ENCODE measurements around the gene NDUFS2.

The NDUFS2 gene

GRCh38 chr1:161172776-161173376 is 29.3 kb upstream of the NDUFS2 start:
- DNase-seq (ENCODE audit: low read depth in 2 of 2): no peak

DNA sequence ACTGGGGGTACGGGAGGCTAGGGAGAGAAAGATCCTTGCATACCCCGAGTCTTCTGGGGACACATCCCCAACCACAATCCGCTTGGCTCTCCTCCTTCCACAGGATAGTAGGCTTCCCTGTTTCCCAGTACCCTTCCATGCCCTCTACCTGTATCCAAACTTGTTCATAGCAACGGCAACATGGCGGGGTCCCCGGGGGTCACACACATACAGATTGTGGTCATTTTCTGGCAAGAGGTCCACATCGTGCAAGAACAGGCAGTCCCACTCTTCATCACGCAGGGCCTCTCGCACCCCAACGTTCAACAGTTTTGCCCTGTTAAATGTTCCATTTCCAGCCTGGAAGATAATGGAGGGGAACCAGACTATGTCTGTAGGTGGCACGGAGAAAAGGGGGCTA is 28.5 kb upstream of the NDUFS2 start:
- DNase-seq (ENCODE audit: low read depth in 2 of 2): no peak

DNA sequence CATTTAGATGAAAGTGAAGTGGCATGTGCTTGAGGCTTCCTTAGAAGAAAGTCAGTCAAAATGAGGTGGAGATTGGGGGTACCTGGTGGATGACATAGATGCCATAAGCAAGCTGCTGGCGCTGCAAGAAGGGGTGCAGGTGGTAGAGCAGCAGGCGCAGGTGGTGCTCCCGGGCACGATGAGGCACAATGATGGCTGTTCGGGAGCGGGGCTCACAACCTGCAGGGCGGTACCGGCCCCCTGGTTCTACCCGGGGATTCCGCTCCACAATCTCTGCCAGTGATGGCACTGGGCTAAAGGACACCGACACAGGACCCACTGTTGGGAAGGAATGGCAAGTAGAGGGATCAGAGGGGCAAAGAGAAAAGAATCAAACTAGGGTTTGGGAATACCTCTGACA is 27.3 kb upstream of the NDUFS2 start:
- no peak for DNase-seq (ENCODE audit: low read depth in 2 of 2)

- DNase-seq (ENCODE audit: low read depth in 2 of 2): no peak
These were observed 26.3 kb upstream of the NDUFS2 start for GRCh38 chr1:161175771-161176453.

GRCh38 chr1:161176468-161177111 is 25.6 kb upstream of the NDUFS2 start:
- DNase-seq (ENCODE audit: low read depth in 2 of 2): no peak

GRCh38 chr1:161177112-161177935 is 24.8 kb upstream of the NDUFS2 start, which contains the start of gene B4GALT3:
B4GALT3 (minus strand) TSS chr1:161177507; CDS start chr1:161176060, 1,447 bp downstream.
- DNase-seq (ENCODE audit: low read depth in 2 of 2): peak; percentile 95

- DNase-seq (ENCODE audit: low read depth in 2 of 2): no peak
These were observed 24.3 kb upstream of the NDUFS2 start for GRCh38 chr1:161177936-161178244.

DNA sequence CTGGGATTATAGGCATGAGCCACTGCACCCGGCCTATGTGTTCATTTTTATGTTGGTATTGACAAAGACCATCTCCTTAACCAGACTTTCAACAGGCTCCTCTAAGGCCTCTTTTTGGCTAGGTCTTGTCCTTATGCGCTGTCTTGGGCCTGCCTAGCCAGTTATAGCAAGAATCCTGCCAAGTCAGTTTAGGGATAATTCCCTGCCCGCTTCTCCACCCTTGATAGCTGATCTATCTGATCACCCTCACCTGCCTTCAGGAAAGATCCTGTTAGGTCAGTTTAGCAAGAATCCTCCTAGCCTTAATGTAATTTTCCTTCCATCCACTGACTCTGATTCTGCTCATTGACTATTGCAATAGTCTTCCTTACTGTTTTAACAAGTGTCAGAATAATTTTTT is 22.5 kb upstream of the NDUFS2 start:
- DNase-seq (ENCODE audit: low read depth in 2 of 2): no peak

DNA sequence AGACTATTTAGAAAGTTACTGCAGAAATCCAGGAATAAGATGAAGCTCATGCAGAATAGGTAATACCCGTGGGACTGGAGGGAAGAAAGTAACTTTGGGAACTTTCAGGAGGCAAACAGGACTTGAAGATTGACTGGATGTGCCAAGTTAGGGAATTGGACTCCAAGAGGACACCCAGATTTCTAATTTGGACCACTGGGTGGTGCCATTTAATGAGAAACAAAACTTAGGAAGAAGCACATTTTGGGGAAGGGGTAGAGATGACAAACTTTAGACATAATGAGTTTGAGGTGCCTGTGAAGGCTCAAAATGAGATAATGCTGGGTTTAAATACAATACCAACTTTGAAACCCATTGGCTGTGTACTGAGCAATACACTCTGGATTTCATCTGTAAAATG is 21.5 kb upstream of the NDUFS2 start:
- no peak for DNase-seq (ENCODE audit: low read depth in 2 of 2)

- DNase-seq (ENCODE audit: low read depth in 2 of 2): peak in 1 of 2 donors; percentile 41
These were observed 20.0 kb upstream of the NDUFS2 start for GRCh38 chr1:161182214-161182613.

- DNase-seq (ENCODE audit: low read depth in 2 of 2): no peak
These were observed 16.9 kb upstream of the NDUFS2 start for GRCh38 chr1:161185282-161185682.

GRCh38 chr1:161185732-161186311 is 16.3 kb upstream of the NDUFS2 start:
- no peak for DNase-seq (ENCODE audit: low read depth in 2 of 2)

GRCh38 chr1:161187311-161187710 is 14.9 kb upstream of the NDUFS2 start:
- DNase-seq (ENCODE audit: low read depth in 2 of 2): no peak

- DNase-seq (ENCODE audit: low read depth in 2 of 2): no peak
These were observed 13.8 kb upstream of the NDUFS2 start for GRCh38 chr1:161188381-161188780.

DNA sequence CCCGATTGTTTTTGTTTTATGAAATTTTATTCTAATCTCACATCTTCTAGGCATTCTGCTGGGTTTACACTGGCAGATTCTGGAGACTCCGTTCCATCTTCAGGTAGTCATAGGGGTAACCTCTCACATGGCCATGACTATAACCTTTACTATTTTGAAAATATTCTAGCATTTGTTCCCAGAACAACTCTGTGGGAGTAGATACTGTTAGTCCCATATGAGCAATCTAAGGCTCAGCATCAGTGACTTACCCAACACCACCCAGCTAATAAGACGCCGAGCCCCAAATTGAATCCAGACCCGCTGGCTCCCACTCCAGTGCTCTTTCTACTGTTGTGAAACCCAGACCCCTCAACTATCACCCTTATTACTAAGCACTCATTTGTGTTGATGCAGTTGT is 13.1 kb upstream of the NDUFS2 start:
- DNase-seq (ENCODE audit: low read depth in 2 of 2): no peak

DNA sequence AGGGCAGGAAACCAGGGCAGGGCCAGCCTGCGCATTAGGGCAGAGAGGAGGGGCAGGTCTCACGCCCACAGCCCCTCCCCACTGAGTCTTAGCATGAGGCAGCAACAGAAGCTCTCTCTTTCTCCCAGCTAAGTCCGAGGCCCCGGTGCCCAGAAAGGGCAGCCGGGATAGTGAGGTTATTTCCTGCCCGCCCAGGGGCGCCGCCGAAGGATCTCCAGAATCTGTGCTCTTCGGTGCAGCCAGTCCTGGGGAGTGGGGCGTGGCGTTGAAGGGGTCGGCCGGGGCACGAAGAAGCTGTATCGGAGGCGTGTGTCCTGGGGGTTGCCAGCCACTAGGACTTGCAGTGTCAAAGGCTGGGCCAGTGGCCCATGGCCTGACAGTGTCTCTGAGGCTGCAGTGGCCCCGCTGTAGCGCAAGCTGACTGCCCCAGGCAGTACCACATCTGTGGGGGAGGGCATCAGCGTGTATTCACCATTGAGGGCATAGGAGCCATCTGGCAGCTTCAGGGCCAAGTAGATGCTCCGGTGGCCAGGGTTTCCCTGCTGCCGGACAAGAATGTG is 11.1 kb upstream of the NDUFS2 start:
- DNase-seq (ENCODE audit: low read depth in 2 of 2): no peak

DNA sequence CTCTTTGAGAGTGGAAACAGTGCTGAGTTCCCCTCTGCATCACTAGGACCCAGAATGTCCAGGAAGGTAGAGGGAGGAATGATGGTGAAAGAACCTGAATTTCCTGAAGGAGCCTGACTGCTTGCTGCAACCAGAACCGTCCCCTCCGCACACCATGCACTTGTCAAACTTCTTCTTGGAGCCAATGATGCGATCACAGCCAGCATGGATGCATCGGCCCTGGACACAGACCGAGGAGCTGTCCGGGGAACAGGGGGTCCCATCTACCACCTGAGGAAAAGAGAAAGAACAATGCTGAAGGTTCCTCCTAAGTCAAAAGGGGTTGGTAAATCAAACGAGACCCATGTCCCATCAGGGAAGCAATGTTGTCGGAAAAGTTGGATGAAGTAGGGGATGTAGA is 10.2 kb upstream of the NDUFS2 start:
- DNase-seq (ENCODE audit: low read depth in 2 of 2): no peak

- peak; percentile 32 to 38 for DNase-seq (ENCODE audit: low read depth in 2 of 2)
These were observed 9.4 kb upstream of the NDUFS2 start for GRCh38 chr1:161192476-161193465.

GRCh38 chr1:161193561-161194235 is 8.5 kb upstream of the NDUFS2 start:
- no peak for DNase-seq (ENCODE audit: low read depth in 2 of 2)

- DNase-seq (ENCODE audit: low read depth in 2 of 2): no peak
These were observed 7.0 kb upstream of the NDUFS2 start for GRCh38 chr1:161195171-161195570.

All from stimulated activated CD8-positive, alpha-beta memory T cell treated with anti-CD3 and anti-CD28 coated beads, Interleukin-2, amount 100 ng/mL, for 48 hours (primary cell).